Measurements from ENCODE around the gene SYTL3.

SYTL3 gene

DNA sequence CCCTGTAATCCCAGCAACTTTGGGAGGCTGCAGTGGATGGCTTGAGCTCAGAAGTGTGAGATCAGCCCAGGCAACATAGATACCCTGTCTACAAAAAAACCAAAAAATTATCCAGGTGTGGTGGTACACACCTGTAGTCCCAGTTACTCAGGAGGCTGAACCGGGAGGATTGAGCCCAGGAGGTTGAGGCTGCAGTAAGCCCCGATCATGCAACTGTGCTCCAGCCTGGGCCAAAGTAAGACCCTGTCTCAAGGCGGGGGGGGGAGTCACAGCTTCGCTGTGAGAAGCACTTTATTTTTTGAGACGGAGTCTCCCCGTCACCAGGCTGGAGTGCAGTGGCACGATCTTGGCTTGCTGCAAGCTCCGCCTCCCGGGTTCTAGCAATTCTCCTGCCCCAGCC lies 115.1 kb downstream of the SYTL3 start:
- H3K9ac ChIP-seq (ENCODE audit: low read length): no peak overlapping the region
- H3K36me3 ChIP-seq (ENCODE audit: insufficient read depth, low read length): peaks cover 60% of the 10 kb centered on the region
- H3K9me2 ChIP-seq (ENCODE audit: low read depth, low read length): no peaks in the 10 kb centered on the region
- H3F3A ChIP-seq (ENCODE audit: insufficient read depth, low read length): peaks cover 11% of the 10 kb centered on the region; the same call in 1 of the 2 replicates
- no peak overlapping the region for H3K27ac ChIP-seq (ENCODE audit: low read depth, low read length, poor library complexity, severe bottlenecking)
- H3K27me3 ChIP-seq (ENCODE audit: insufficient read depth, low read length): no peaks in the 10 kb centered on the region
- peaks cover 5% of the 10 kb centered on the region for H3K4me1 ChIP-seq (ENCODE audit: insufficient read depth, low read length, severe bottlenecking)
- H3K79me2 ChIP-seq (ENCODE audit: insufficient read depth, low read length): no peaks in the 10 kb centered on the region
- no peak for TF ChIP-seq EZH2 (IDR thresholded peaks at IDR 0.05; ENCODE audit: borderline replicate concordance, low read length)
- no peak for TF ChIP-seq CTCF (IDR thresholded peaks at IDR 0.05; ENCODE audit: low read length)
- H2AFZ ChIP-seq (ENCODE audit: low read length): no peak overlapping the region
- H3K4me2 ChIP-seq (ENCODE audit: low read length): no peak overlapping the region
- H3K9me3 ChIP-seq (ENCODE audit: low read length): no peaks in the 10 kb centered on the region
- H3K4me3 ChIP-seq (ENCODE audit: low read depth, low read length, poor library complexity, severe bottlenecking): no peak overlapping the region
- H4K20me1 ChIP-seq (ENCODE audit: insufficient read depth, low read length): no peaks in the 10 kb centered on the region

GRCh38 chr6:158765499-158766068 lies 115.7 kb downstream of the SYTL3 start:
- TF ChIP-seq CTCF (IDR thresholded peaks at IDR 0.05; ENCODE audit: low read length) (no peak), EZH2 (IDR thresholded peaks at IDR 0.05; ENCODE audit: borderline replicate concordance, low read length) (no peak)
- H2AFZ ChIP-seq (ENCODE audit: low read length): no peak overlapping the region
- H3K9ac ChIP-seq (ENCODE audit: low read length): no peak overlapping the region
- H3K79me2 ChIP-seq (ENCODE audit: insufficient read depth, low read length): no peaks in the 10 kb centered on the region
- peaks cover 11% of the 10 kb centered on the region; the same call in 1 of the 2 replicates for H3F3A ChIP-seq (ENCODE audit: insufficient read depth, low read length)
- H3K4me1 ChIP-seq (ENCODE audit: insufficient read depth, low read length, severe bottlenecking): no peaks in the 10 kb centered on the region
- no peaks in the 10 kb centered on the region for H3K27me3 ChIP-seq (ENCODE audit: insufficient read depth, low read length)
- H3K9me2 ChIP-seq (ENCODE audit: low read depth, low read length): no peaks in the 10 kb centered on the region
- H3K4me2 ChIP-seq (ENCODE audit: low read length): no peak overlapping the region
- peaks cover 67% of the 10 kb centered on the region for H3K36me3 ChIP-seq (ENCODE audit: insufficient read depth, low read length)
- no peaks in the 10 kb centered on the region for H4K20me1 ChIP-seq (ENCODE audit: insufficient read depth, low read length)
- H3K4me3 ChIP-seq (ENCODE audit: low read depth, low read length, poor library complexity, severe bottlenecking): no peak overlapping the region
- no peaks in the 10 kb centered on the region for H3K9me3 ChIP-seq (ENCODE audit: low read length)
- H3K27ac ChIP-seq (ENCODE audit: low read depth, low read length, poor library complexity, severe bottlenecking): no peak overlapping the region

- Histone ChIP-seq H3K4me2 (ENCODE audit: low read length) (no peak overlapping the region), H3K36me3 (ENCODE audit: insufficient read depth, low read length) (peaks cover 79% of the 10 kb centered on the region), H3K9ac (ENCODE audit: low read length) (no peak overlapping the region), H3K27me3 (ENCODE audit: insufficient read depth, low read length) (no peaks in the 10 kb centered on the region), H3K9me2 (ENCODE audit: low read depth, low read length) (no peaks in the 10 kb centered on the region), H3K9me3 (ENCODE audit: low read length) (no peaks in the 10 kb centered on the region), H4K20me1 (ENCODE audit: insufficient read depth, low read length) (no peaks in the 10 kb centered on the region), H3K4me1 (ENCODE audit: insufficient read depth, low read length, severe bottlenecking) (no peaks in the 10 kb centered on the region), H2AFZ (ENCODE audit: low read length) (no peak overlapping the region), H3K79me2 (ENCODE audit: insufficient read depth, low read length) (no peaks in the 10 kb centered on the region), H3F3A (ENCODE audit: insufficient read depth, low read length) (peaks cover 11% of the 10 kb centered on the region; the same call in 1 of the 2 replicates), H3K4me3 (ENCODE audit: low read depth, low read length, poor library complexity, severe bottlenecking) (no peak overlapping the region), H3K27ac (ENCODE audit: low read depth, low read length, poor library complexity, severe bottlenecking) (no peak overlapping the region)
- no peak for TF ChIP-seq EZH2 (IDR thresholded peaks at IDR 0.05; ENCODE audit: borderline replicate concordance, low read length)
- no peak for TF ChIP-seq CTCF (IDR thresholded peaks at IDR 0.05; ENCODE audit: low read length)
These were observed 117.0 kb downstream of the SYTL3 start for GRCh38 chr6:158766621-158767455.
